ENCODE data around the gene PTPN5. TPM values are rescaled to one million over a fixed set of nuclear protein-coding genes. Genes with fewer than 3 reads are reported as not detected.

PTPN5 gene
- total RNA-seq, 1 experiment from 2014 or later, result 1.4 TPM

DNA sequence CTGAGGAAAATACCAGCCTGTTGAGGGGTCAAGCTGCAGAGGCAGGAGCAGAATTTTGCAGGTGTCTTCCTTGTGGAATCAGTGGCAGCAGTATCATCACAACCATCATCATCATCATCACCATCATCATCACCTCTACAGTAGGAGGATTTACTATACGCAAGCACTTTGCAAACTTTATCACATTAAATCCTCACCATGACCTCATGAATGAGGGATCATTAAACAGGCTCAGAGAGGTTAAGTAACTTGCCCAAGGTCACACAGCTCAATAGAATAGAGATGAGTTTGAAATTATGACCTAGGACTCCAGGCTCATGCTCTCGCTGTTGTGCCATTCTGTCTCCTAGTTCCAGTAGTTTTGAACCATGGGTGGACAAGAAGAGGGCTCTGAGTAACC is 25.6 kb downstream of the PTPN5 start:
- H3K9me3 ChIP-seq (ENCODE audit: control insufficient read depth, low read depth, low read length), result no peaks in the 10 kb centered on the region
- WGBS (ENCODE audit: extremely low coverage, insufficient read length, low lambda C conversion rate), result no CpG with 5 or more reads among the region's 2 CpGs
- no peak overlapping the region for H3K9ac ChIP-seq (ENCODE audit: extremely low read depth, insufficient read length, low read length)
- no peak overlapping the region for H4K91ac ChIP-seq (ENCODE audit: insufficient read length, low read depth, low read length)
- H3K18ac ChIP-seq (ENCODE audit: insufficient read length, low read depth, low read length), result no peak overlapping the region
- H2AFZ ChIP-seq (ENCODE audit: low read length), result no peak overlapping the region
- H3K79me2 ChIP-seq (ENCODE audit: insufficient read depth, low read length), result no peaks in the 10 kb centered on the region
- DNase-seq, result no peak
- H3K14ac ChIP-seq (ENCODE audit: insufficient read depth, low read length), result no peak overlapping the region
- no peaks in the 10 kb centered on the region for H4K20me1 ChIP-seq (ENCODE audit: control insufficient read depth, insufficient read depth, insufficient read length)
- H2BK15ac ChIP-seq (ENCODE audit: low read depth, low read length), result no peak overlapping the region
- H2AK5ac ChIP-seq (ENCODE audit: insufficient read length, low read length), result no peak overlapping the region
- Mint-ChIP-seq H3K27me3 (ENCODE audit: low read depth) (peaks cover 8% of the 10 kb centered on the region), H3K4me1 (peaks cover 9 to 12% of the 10 kb centered on the region in 2 experiments), H3K36me3 (ENCODE audit: insufficient read depth in 1 of 3, low read depth in 3 of 3) (no peaks in the 10 kb centered on the region; a peak in 1 of 7 replicates), H3K4me3 (no peak overlapping the region), H3K27ac (no peak overlapping the region), H3K9me3 (no peaks in the 10 kb centered on the region)
- H3K27ac ChIP-seq (ENCODE audit: insufficient read length, low read depth, low read length), result no peak overlapping the region
- H4K5ac ChIP-seq (ENCODE audit: insufficient read length, low read depth, low read length), result no peak overlapping the region
- no peak overlapping the region for H2BK20ac ChIP-seq (ENCODE audit: low read depth, low read length, poor library complexity, severe bottlenecking)
- H3K79me1 ChIP-seq (ENCODE audit: insufficient read depth, low read depth, low read length, poor library complexity, severe bottlenecking), result no peaks in the 10 kb centered on the region
- H3K4me1 ChIP-seq (ENCODE audit: insufficient read depth, low read length), result no peaks in the 10 kb centered on the region
- no peak overlapping the region for H4K8ac ChIP-seq (replicated peaks; ENCODE audit: insufficient read length, low read depth, low read length)
- H2BK120ac ChIP-seq (ENCODE audit: low read depth, low read length, poor library complexity, severe bottlenecking), result no peak overlapping the region
- TF ChIP-seq, protein P1, sequence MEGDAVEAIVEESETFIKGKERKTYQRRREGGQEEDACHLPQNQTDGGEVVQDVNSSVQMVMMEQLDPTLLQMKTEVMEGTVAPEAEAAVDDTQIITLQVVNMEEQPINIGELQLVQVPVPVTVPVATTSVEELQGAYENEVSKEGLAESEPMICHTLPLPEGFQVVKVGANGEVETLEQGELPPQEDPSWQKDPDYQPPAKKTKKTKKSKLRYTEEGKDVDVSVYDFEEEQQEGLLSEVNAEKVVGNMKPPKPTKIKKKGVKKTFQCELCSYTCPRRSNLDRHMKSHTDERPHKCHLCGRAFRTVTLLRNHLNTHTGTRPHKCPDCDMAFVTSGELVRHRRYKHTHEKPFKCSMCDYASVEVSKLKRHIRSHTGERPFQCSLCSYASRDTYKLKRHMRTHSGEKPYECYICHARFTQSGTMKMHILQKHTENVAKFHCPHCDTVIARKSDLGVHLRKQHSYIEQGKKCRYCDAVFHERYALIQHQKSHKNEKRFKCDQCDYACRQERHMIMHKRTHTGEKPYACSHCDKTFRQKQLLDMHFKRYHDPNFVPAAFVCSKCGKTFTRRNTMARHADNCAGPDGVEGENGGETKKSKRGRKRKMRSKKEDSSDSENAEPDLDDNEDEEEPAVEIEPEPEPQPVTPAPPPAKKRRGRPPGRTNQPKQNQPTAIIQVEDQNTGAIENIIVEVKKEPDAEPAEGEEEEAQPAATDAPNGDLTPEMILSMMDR (conservative IDR thresholded peaks at IDR 0.05), result no peak
- H3K23me2 ChIP-seq (ENCODE audit: insufficient read length, low read depth, low read length, poor library complexity, severe bottlenecking), result no peaks in the 10 kb centered on the region
- no peak overlapping the region for H2BK5ac ChIP-seq (ENCODE audit: insufficient read length, low read length)
- no peak overlapping the region for H3K4ac ChIP-seq (ENCODE audit: low read depth, low read length)
- H3K27me3 ChIP-seq (ENCODE audit: insufficient read depth, low read length), result no peaks in the 10 kb centered on the region
- no peak overlapping the region for H3T11ph ChIP-seq (ENCODE audit: low read length)
- H3K23ac ChIP-seq (ENCODE audit: insufficient read length, low read depth, low read length), result no peak overlapping the region
- no peak overlapping the region for H3K4me2 ChIP-seq (ENCODE audit: insufficient read depth, insufficient read length, low read length)
- H2BK12ac ChIP-seq (ENCODE audit: insufficient read length, low read depth, low read length), result no peak overlapping the region
- no peak overlapping the region for H3K56ac ChIP-seq (ENCODE audit: insufficient read length, low read depth, low read length)

All from H9 (cell line).